ENCODE results near the gene ZNF385B.

ZNF385B gene

GRCh38 chr2:179646173-179646769 is 215.1 kb downstream of the ZNF385B start:
- TF ChIP-seq ZSCAN18 (tag by site-specific recombination; IDR thresholded peaks at IDR 0.05) (no peak), BCL6B (tag by site-specific recombination; IDR thresholded peaks at IDR 0.05) (no peak), ZBTB8A (tag by site-specific recombination; IDR thresholded peaks at IDR 0.05) (no peak), ZBTB7A (tag by site-specific recombination; IDR thresholded peaks at IDR 0.05; ENCODE audit: low read depth) (no peak), ZNF23 (tag by site-specific recombination; IDR thresholded peaks at IDR 0.05; ENCODE audit: borderline replicate concordance) (no peak), ZNF837 (tag by site-specific recombination; IDR thresholded peaks at IDR 0.05) (no peak), KLF9 (tag by site-specific recombination; IDR thresholded peaks at IDR 0.05; ENCODE audit: low read depth) (no peak), ZBTB11 (tag by site-specific recombination; conservative IDR thresholded peaks at IDR 0.05; ENCODE audit: low read depth) (no peak), ZNF423 (tag by site-specific recombination; IDR thresholded peaks at IDR 0.05) (no peak), ZNF169 (tag by site-specific recombination; IDR thresholded peaks at IDR 0.05) (no peak), ZNF629 (tag by site-specific recombination; IDR thresholded peaks at IDR 0.05) (no peak), ZNF664 (tag by site-specific recombination; IDR thresholded peaks at IDR 0.05) (no peak), ZXDB (tag by site-specific recombination; IDR thresholded peaks at IDR 0.05) (no peak), ZNF292 (tag by site-specific recombination; IDR thresholded peaks at IDR 0.05; ENCODE audit: borderline replicate concordance, low read depth) (no peak), ZSCAN16 (tag by site-specific recombination; IDR thresholded peaks at IDR 0.05) (no peak), ZNF704 (tag by site-specific recombination; IDR thresholded peaks at IDR 0.05) (no peak), KLF1 (tag by site-specific recombination; IDR thresholded peaks at IDR 0.05) (no peak), YY2 (tag by site-specific recombination; IDR thresholded peaks at IDR 0.05) (no peak), ZNF24 (tag by site-specific recombination; IDR thresholded peaks at IDR 0.05) (no peak), ZNF600 (tag by site-specific recombination; IDR thresholded peaks at IDR 0.05) (no peak)
- POLR2A ChIA-PET = no interaction called here
- CTCF ChIA-PET = interaction anchor here (0.7 kb wide), 1 partner anchor 55 kb away, joined by 3 read pairs; no protein-coding TSS in a partner anchor
- H3K4me3 ChIP-seq (ENCODE audit: low read depth, low read length) = no peak overlapping the region
- no peaks in the 10 kb centered on the region for H3K9me3 ChIP-seq (ENCODE audit: control insufficient read depth, insufficient read depth, low read depth, low read length)
- no peak overlapping the region for H3K27ac ChIP-seq (ENCODE audit: extremely low read depth, low read depth, low read length)
- no peaks in the 10 kb centered on the region for H3K4me1 ChIP-seq (ENCODE audit: control insufficient read depth, insufficient read depth, low read length)
- no peaks in the 10 kb centered on the region for H3K36me3 ChIP-seq (ENCODE audit: control insufficient read depth in 2 of 2, insufficient read depth in 1 of 2, low read length in 2 of 2)
